Keratinocyte (primary cell): ENCODE measurements around the gene RAD23A. TPM values are rescaled to one million over a fixed set of nuclear protein-coding genes. Genes with fewer than 3 reads are reported as not detected.
"Not testable (repeated sequence)": the region's sequence is repeated elsewhere in the genome, so short reads cannot be mapped to it uniquely, and the experiment has no call there.

Experiments
- DNase-seq: peaks from one replicate; pipeline ENCODE4 v3.0.0-alpha.2; 2011; ENCODE audit warnings: low read depth, missing footprints, low spot score
- FAIRE-seq: peaks from 2 replicates; lab custom pipeline; 2011; peaks lifted over from hg19 to GRCh38; lab: Jason Lieb, UNC
- H2AFZ ChIP-seq: 2 replicates; pipeline ENCODE4 v1.6.0; 2012; ENCODE audit warnings: low read length, control low read depth, inconsistent platforms; ENCODE audit not compliant: control insufficient read depth
- H3K27ac ChIP-seq: 2 replicates; pipeline ENCODE4 v1.5.1; 2011; ENCODE audit warnings: low read length; ENCODE audit not compliant: control insufficient read depth, insufficient read depth
- H3K27me3 ChIP-seq: 3 replicates; pipeline ENCODE4 v1.6.0; 2011; ENCODE audit warnings: low read length; ENCODE audit not compliant: control insufficient read depth, insufficient read depth; ENCODE audit errors: extremely low read depth
- H3K36me3 ChIP-seq, 2 experiments: 2 replicates in 1 of 2; 3 replicates in 1 of 2; pipeline ENCODE4 v1.5.1; 2011; ENCODE audit warnings: low read length in 2 of 2, mild to moderate bottlenecking in 1 of 2; ENCODE audit not compliant: control insufficient read depth in 2 of 2, insufficient read depth in 2 of 2; ENCODE audit errors: extremely low read depth in 1 of 2
- H3K4me1 ChIP-seq: 3 replicates; pipeline ENCODE4 v1.5.1; 2011; ENCODE audit warnings: low read length; ENCODE audit not compliant: control insufficient read depth, insufficient read depth; ENCODE audit errors: extremely low read depth
- H3K4me2 ChIP-seq: 3 replicates; pipeline ENCODE4 v1.6.0; 2011; ENCODE audit warnings: low read depth, low read length; ENCODE audit not compliant: control insufficient read depth, insufficient read depth; ENCODE audit errors: extremely low read depth
- H3K4me3 ChIP-seq, 3 experiments: fragments of 200-600 bp in 1 of 3; sonication (generic) in 1 of 3; 2 replicates in 2 of 3; 3 replicates in 1 of 3; pipeline ENCODE4 v1.5.1; 2011 to 2016; ENCODE audit warnings: low read length in 3 of 3, mild to moderate bottlenecking in 3 of 3, control low read depth in 2 of 3, inconsistent platforms in 1 of 3, low read depth in 1 of 3, mixed read lengths in 1 of 3, mixed run types in 1 of 3, moderate library complexity in 1 of 3; ENCODE audit not compliant: control insufficient read depth in 2 of 3, insufficient read depth in 2 of 3; ENCODE audit errors: extremely low read depth in 1 of 3
- H3K79me2 ChIP-seq: 2 replicates; pipeline ENCODE4 v1.6.0; 2012; ENCODE audit warnings: low read length; ENCODE audit not compliant: control insufficient read depth, insufficient read depth
- H3K9ac ChIP-seq: 3 replicates; pipeline ENCODE4 v1.6.0; 2011; ENCODE audit warnings: low read length; ENCODE audit not compliant: control insufficient read depth, insufficient read depth; ENCODE audit errors: extremely low read depth
- H3K9me1 ChIP-seq: 3 replicates; pipeline ENCODE4 v1.6.0; 2011; ENCODE audit warnings: low read length; ENCODE audit not compliant: control insufficient read depth, insufficient read depth; ENCODE audit errors: extremely low read depth
- H3K9me3 ChIP-seq: 2 replicates; pipeline ENCODE4 v1.5.1; 2012; ENCODE audit warnings: low read depth, low read length; ENCODE audit not compliant: control insufficient read depth
- H4K20me1 ChIP-seq: 3 replicates; pipeline ENCODE4 v1.6.0; 2011; ENCODE audit warnings: low read length; ENCODE audit not compliant: control insufficient read depth, insufficient read depth; ENCODE audit errors: extremely low read depth
- CTCF ChIP-seq, 3 experiments: IDR thresholded peaks in 1 of 3; conservative IDR thresholded peaks in 1 of 3; optimal IDR thresholded peaks in 1 of 3; 2 replicates in 2 of 3; 3 replicates in 1 of 3; pipeline versions ENCODE3 to v1.5.1; 2011; ENCODE audit warnings: low read length in 3 of 3, mild to moderate bottlenecking in 3 of 3, moderate library complexity in 2 of 3, control low read depth in 1 of 3, inconsistent platforms in 1 of 3; ENCODE audit not compliant: insufficient read depth in 2 of 3; ENCODE audit errors: extremely low read depth in 1 of 3
- EZH2 ChIP-seq: IDR thresholded peaks from one replicate; pipeline ENCODE4 v1.6.1; 2012; ENCODE audit warnings: inconsistent platforms, mild to moderate bottlenecking, low read length, moderate library complexity
- dilution Hi-C: fragments of 300-500 bp; cut with MboI; formaldehyde crosslinking; loops from one replicate; pipeline ENCODE4 v1.7.0; 2020; ENCODE audit warnings: low sequenced_read_pairs; ENCODE audit not compliant: extremely low pct_ligation_motif_present
- polyA plus RNA-seq, 5 experiments: library from polyadenylated mRNA; depleted of rRNA in 3 of 5; stranded (reverse) in 3 of 5; stranded (forward) in 1 of 5; unstranded in 1 of 5; fragments of >200 nt; gene quantifications; 1 replicate in 1 of 5; 2 replicates in 3 of 5; 3 replicates in 1 of 5; pipeline versions ENCODE4 v1.2.1 to v1.2.3, GENCODE V29; 2011 to 2012; ENCODE audit warnings: missing spikeins in 2 of 5, low read depth in 1 of 5, low replicate concordance in 1 of 5

The RAD23A gene
- polyA plus RNA-seq, 1 donor (not counting 4 experiments of a cell fraction or from before 2014, with no cell fraction given): 23.7 TPM

GRCh38 chr19:12975221-12975741, 29.6 kb downstream of the RAD23A start:
- no peak overlapping the region for H3K9ac ChIP-seq
- no peak overlapping the region for H3K4me2 ChIP-seq
- no peak overlapping the region for H3K4me3 ChIP-seq
- no peak for DNase-seq
- no peak for FAIRE-seq
- dilution Hi-C loops: no loop called here
- H3K9me3 ChIP-seq: no peaks in the 10 kb centered on the region
- no peaks in the 10 kb centered on the region for H3K79me2 ChIP-seq
- H3K27me3 ChIP-seq: no peaks in the 10 kb centered on the region
- H2AFZ ChIP-seq: no peak overlapping the region
- H3K4me1 ChIP-seq: no peaks in the 10 kb centered on the region
- H3K9me1 ChIP-seq: no peaks in the 10 kb centered on the region
- no peaks in the 10 kb centered on the region for H4K20me1 ChIP-seq
- no peak for TF ChIP-seq CTCF (optimal IDR thresholded peaks at IDR 0.05 in 1 of 3, IDR thresholded peaks at IDR 0.05 in 1 of 3, conservative IDR thresholded peaks at IDR 0.05 in 1 of 3; ENCODE audit: extremely low read depth in 1 of 3, insufficient read depth in 2 of 3, low read length in 3 of 3)
- TF ChIP-seq EZH2: no peak
- H3K36me3 ChIP-seq: no peaks in the 10 kb centered on the region
- no peak overlapping the region for H3K27ac ChIP-seq

GRCh38 chr19:12976109-12976508, 30.4 kb downstream of the RAD23A start:
- H3K9me3 ChIP-seq, H4K20me1 ChIP-seq, H2AFZ ChIP-seq, H3K9me1 ChIP-seq, H3K36me3 ChIP-seq, H3K27me3 ChIP-seq, H3K27ac ChIP-seq, H3K4me2 ChIP-seq, H3K9ac ChIP-seq, DNase-seq, H3K4me1 ChIP-seq, H3K4me3 ChIP-seq, dilution Hi-C loops, FAIRE-seq, H3K79me2 ChIP-seq: not testable (repeated sequence)

GRCh38 chr19:12979974-12980373, 34.3 kb downstream of the RAD23A start:
- no peak overlapping the region for H3K9ac ChIP-seq
- dilution Hi-C loops: no loop called here
- no peaks in the 10 kb centered on the region for H4K20me1 ChIP-seq
- no peaks in the 10 kb centered on the region for H3K27me3 ChIP-seq
- no peak overlapping the region for H3K4me3 ChIP-seq
- no peak overlapping the region for H3K4me2 ChIP-seq
- FAIRE-seq: no peak
- no peaks in the 10 kb centered on the region for H3K79me2 ChIP-seq
- H3K9me3 ChIP-seq: no peaks in the 10 kb centered on the region
- H2AFZ ChIP-seq: no peak overlapping the region
- no peak overlapping the region for H3K27ac ChIP-seq
- no peaks in the 10 kb centered on the region for H3K4me1 ChIP-seq
- TF ChIP-seq EZH2 (no peak), CTCF (optimal IDR thresholded peaks at IDR 0.05 in 1 of 3, IDR thresholded peaks at IDR 0.05 in 1 of 3, conservative IDR thresholded peaks at IDR 0.05 in 1 of 3; ENCODE audit: extremely low read depth in 1 of 3, insufficient read depth in 2 of 3, low read length in 3 of 3) (no peak)
- H3K9me1 ChIP-seq: no peaks in the 10 kb centered on the region
- no peaks in the 10 kb centered on the region for H3K36me3 ChIP-seq
- DNase-seq: no peak
